HG03039 (cell line): ENCODE data around the gene TNFRSF14.

ENCODE experiments used
- ATAC-seq: cut with Tn5 transposase; IDR thresholded peaks from one replicate; pipeline ENCODE4 v1.9.1; 2021; ENCODE audit warnings: mild to moderate bottlenecking, moderate library complexity; ENCODE audit not compliant: unreplicated experiment

TNFRSF14 gene

DNA sequence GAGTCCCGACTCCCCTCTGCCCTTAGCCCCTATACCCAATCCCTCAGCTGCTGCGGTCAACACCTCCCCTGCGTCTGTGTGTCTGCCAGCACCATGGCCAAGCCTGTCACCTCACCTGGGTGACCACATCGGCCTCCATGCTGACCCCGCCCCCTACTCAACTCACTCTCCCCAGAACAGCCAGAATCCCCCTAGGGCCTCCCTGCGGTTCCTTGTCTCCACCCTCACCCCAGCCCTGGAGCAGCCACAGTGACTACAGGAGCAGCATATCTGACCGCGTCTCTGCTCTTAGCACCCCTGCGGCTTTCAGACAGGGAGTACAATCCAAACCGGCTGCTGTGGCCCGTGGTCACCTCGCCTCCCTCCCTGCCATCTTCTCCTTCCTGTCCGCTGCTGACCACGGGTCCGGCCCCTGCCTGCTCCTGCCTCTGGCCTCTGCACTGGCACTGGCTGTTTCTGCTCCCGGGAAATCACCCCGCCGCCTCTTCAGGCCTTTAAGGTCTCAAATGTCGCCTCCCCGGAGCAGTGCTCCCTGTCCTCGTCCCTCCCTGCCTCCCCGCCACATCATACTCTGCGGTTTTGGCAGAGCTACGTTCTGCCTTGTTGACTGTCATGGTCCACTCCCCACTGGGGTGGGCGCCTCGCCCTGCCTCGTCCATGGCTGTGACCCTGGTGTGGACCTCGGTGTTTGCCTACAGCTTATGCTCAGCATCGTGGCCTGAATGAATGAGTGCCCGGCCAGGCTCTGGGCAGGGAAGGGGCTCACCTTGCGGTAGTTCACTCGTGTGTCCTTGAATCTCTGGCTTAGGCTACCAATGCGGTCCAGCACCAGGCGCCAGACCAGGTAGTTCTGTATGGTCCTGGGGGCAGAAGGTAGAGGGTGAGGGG, 41.5 kb downstream of the TNFRSF14 start:
- no peak for ATAC-seq

DNA sequence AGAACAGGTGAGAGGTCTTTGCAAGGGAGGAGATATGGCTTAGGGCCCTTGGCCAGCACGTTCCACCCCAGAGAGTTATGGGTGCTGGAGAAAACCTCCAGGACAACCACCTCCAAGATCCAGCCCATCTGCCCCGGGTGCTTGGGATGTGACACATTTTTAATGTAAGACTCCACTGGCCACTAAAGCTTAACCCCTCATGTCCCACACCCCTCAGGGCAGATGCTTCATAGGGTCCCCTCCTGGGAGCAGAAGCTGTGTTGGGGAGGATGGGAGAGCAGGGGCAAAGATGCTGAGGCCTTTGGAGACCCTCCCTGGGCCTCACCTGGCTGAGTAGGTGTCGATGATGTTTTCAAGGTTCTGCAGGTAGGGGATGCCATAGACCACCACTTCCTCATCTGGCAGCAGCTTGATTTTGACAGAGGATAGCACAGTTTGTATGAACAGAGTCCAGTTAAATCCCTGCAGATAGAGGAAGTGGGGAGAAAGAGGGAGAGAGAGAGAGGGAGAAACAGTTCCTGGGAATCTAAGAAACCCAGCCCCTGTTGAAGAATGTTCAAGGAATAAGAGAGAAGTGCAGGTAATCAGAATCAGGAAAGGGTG, 42.3 kb downstream of the TNFRSF14 start:
- no peak for ATAC-seq

DNA sequence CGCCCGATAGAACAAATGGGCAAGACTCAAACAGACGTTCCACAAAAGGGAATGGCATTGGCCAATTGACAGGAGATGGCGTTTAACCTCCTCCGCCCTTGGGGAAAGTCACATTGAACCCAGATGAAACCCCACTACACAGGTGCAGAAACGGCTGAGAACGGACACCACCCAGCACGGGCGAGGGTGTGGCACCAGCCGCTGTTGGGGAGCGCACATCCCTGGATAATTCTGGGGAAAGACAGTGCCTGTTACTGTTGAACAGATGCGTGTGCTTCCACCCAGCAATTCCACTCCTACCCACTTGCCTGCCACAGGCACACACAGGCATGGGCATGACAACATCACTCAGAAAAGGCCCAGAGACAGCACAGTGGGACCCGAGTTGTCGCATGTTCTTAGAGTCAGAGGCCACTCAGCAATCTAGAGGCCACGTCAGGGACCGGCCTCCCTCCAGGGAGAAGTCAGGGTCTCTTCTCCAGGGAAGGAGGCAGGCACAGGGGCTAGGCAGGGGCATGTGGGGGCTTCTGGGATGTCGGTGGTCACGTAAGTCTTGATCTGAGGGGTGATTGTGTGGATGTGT, 45.6 kb downstream of the TNFRSF14 start:
- ATAC-seq, result no peak

DNA sequence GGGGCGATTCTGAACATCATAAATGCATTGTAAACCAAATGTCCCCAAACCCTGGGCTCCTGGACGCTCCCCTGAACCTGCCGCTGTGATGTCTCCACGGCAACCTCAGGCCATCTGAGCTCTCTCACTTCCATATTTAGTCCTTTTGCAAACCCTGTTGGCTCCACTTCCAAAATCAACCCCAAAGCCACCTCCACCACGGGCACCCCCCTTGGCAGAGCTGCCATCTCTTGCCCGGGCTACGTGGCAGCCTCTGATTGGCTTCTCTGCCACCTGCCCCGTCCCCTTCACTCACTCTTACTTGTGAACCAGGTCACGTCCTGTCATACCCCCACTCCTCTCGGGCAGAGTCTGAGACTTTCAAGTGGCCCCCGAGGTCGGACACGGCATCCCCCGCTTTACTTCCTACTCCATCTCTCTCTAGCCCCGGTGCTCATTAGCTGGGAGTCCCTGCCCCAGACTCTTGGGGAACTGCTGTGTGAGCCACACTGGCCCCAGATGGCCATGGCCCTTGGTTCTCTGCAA, 46.2 kb downstream of the TNFRSF14 start:
- ATAC-seq, result no peak

DNA sequence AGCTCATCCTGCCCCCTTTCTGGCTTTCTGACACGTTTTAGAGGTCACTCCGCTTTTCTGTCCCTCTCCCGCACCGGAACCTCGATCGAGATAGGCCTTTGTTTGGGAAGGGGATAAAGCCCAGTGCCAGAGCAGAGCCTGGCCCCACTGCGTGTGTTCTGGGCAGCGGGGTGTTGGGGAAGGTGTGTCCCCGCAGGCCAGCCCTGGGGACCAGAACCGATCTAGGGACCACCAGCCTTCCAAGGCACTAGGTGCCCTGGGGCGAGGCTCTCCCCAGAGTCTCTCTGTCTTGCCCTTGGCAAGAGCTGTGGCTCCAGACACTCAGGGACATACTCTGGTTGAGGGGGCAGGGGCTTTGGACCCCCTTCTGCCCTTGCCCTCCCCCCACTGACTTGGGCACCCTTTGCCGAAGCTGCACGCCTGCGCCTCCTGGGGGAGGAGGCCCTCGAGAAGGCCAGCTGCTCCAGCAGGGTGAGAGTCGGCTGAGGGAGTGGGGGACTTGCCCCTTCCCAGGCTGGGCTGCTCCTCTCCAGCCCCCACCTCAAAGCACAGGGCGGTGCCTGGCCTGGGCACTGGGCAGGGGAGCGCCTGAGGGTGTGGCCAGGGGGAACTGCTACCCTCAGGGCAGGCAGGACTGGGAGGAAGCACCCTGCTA, 46.8 kb downstream of the TNFRSF14 start:
- ATAC-seq, result no peak

DNA sequence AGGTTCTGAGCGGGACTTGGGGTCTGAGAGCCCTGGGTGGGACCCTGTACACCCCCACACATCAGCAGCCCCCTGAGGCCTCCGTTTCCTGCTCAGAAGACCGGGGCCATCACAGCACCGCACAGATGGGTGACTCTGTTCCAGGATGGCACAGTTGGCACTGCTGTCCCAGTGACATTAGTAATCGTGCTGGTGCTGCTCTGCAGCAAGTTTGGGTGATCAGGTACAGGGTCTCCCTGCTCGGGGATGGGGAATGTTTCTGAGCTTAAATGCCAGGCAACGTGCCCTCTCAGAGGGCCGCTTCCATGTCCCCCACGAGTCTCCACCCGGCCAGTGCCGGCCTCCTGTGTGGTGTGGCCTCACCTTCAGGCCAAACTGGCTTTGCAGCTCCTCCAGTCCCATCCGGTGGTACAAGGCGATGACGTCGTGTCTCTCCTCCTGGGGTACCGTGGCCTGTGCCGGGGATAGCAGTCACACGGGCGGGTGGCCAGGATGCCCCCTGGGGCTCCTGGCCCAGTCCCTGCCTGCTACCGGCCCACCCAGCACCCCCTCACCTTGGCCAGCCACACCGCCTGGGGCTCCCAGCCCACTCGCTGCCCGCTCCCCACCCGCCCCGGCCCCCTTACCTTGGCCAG, 47.5 kb downstream of the TNFRSF14 start:
- no peak for ATAC-seq

DNA sequence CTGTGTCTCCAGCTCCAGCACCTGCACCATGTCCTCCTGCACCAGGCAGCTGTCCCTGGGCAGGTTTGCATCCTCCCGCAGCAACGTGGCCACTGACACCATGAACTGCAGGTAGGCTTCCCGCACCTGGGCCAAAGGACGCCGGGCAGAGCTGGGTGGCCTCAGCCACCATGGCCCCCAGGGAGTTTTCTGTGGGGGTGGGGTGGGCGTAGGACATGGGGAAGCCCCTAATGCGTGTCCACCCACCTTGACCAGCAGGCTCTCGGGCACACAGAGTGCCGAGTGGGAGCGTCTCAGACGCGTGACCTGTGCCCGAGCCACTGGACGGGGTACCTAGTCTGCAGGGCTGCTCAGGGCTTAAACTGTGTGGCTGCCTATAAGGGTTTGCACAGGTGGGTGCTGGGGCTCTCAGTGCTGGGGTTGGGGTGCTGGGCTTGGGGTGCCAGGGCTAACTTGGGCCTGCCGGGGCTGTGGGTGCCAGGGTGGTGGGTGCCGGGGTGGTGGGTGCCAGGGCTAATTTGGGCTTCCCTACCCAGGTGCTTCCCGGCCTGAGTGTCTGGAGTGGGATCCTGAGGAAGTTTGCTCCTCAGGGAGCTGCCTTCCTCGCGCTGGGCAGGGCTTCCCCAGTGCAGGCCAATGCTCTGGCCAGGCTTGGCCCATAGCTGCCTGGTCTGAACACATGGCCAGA, 48.1 kb downstream of the TNFRSF14 start:
- ATAC-seq, result no peak

DNA sequence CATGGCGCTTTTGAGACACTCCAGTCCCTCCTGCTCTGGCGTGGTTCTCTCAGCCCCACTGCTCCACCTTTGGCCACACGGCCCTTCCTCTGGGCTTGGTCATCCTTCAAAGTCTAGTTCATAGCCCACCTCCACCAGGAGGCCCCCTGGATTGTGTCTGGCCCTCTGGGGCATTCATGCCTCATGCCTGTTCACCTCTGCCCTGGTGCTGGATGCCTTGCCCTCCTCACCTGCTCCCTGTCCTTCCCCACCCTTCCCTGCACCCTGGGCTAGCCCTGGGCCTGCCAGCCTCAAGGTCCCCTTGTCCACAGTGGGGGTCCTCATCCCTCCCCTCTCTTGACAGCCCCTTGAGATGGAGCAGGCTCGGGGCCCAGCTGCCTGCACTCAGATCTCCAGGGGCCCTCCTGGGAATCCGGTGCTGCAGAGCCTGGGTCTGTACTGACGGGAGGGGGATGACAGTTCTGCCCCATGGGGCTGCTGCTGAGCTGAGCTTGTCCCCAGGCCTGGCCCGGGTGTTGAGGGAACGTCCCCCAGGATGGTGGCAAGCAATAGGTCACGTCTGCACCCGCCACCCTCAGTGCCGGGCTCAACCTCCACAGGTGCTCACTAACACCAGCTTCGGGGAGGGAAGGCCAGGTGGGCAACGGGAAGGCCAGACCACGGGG, 48.8 kb downstream of the TNFRSF14 start:
- ATAC-seq, result no peak

DNA sequence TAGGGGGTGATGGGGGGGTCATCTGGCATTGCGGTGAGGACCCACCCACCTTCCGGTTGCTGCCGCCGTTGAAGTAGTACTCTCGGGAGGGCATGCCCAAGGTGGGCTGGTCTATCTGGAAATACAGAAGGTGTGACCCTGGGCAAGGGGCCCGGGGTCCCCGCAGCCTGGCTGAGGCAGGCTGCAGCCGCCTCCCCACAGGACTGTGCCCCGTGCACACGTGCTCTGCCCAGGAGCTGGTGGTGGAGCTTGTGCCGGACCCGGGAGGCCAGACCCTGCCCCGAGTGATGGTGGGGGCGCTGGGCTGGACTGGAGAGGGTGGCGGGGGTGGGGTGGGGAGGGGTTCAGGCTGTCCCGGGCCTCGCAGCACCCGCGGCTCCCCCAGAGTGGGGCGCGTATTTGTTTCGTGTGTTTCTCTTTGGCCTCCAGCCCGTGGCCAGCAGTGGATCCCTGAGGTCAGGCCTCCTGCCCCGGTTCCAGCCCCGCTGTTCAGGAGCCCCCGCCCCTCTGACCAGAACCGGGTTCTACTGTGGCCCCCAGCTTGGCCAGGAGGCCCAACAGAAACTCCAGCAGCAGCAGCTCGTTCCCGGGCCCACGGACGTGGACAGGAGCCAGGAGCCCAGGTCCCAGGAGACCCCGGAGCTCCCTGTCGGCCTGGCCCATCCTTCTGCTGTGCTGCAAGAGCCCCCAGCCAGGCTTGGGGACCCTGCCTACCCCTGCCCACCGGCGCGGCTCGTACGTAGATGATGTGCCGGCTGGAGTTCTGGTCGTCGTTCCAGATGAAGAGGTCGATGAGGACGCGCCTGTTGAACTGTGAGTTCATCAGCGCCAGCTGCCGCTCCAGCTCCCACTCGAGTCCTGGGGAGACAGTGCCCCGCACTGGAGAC, 49.6 kb downstream of the TNFRSF14 start:
- no peak for ATAC-seq

DNA sequence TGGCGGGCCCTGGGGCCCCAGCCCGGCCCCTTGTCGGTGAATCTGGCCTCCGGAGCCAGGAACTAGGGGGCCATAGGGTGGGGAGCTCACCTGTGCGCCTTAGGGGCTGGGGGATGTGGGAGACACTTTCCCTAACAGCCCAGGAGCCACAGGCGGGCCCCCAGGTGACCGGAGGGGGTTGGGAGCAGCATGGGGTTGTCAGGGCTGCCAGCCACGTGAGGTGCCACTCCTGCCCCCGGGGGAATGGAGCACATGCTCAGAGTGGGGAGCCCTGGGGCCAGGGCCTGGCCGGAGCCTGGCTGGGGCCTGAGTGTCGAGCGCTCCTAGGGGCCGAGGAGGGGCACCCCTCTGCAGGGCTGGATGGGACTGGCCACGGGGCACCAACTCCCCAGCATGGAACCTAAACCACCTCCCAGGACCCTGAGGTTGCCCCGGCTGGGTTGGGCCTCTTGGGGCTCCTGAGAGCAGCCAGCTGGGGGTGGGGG, 50.3 kb downstream of the TNFRSF14 start:
- no peak for ATAC-seq

DNA sequence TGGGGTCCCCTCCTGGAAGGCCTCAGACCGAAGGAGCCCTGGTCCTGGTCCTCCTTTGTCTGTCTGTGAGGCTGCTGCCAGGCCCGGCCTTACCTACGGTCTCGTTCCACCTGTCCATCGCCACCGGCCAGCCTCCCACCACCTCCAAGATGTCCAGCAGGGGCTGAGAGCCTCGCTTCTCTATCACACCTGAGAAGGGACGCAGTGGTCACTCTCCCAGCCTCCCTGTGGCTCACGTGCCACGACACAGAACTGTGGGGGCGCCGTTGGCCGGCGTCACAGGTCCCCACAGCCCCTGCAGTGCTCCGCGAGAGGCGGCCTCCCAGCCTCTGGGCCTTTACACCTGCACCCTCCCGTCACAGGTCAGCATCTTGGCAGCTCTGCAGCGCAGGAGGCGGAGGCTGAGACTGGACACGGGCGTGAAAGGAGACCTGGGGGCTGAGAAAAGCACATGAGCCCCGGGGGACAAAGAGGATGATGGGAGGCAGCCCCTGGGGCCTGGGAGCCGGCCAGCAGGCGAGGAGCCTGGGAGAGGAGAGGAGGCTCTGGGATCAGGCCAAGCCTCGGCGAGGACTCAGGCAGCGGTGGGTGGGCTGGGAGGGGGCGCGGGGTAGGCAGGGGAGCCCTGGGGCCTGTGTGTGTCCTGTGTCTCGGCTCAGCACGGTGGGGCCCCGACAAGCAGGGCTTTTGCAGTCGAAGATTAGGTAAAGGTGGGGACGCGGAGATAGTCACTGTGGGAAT, 50.9 kb downstream of the TNFRSF14 start:
- ATAC-seq, result no peak

DNA sequence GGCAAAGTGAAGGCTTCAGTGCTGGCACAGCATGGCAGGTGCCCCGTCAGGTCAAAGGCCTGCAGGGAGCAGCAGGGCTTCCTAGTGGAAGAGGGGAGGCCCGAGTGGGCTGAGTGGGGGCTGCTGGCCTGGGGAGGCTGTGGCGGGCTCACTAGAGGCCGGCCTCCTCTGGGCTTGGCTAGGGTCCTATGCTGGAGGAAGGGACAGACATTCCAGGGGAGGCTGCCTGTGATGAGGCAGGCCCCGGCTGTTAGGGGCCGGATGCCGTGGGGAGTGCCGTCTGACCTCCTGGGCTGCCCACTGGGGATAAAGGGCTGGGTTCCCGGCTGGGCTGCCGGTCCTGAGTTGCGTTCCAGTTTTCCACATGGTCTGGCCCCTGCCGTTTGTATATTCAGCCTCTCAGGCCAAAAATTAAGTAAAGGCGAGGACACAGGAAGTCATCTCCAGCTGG, 51.5 kb downstream of the TNFRSF14 start:
- ATAC-seq, result no peak

DNA sequence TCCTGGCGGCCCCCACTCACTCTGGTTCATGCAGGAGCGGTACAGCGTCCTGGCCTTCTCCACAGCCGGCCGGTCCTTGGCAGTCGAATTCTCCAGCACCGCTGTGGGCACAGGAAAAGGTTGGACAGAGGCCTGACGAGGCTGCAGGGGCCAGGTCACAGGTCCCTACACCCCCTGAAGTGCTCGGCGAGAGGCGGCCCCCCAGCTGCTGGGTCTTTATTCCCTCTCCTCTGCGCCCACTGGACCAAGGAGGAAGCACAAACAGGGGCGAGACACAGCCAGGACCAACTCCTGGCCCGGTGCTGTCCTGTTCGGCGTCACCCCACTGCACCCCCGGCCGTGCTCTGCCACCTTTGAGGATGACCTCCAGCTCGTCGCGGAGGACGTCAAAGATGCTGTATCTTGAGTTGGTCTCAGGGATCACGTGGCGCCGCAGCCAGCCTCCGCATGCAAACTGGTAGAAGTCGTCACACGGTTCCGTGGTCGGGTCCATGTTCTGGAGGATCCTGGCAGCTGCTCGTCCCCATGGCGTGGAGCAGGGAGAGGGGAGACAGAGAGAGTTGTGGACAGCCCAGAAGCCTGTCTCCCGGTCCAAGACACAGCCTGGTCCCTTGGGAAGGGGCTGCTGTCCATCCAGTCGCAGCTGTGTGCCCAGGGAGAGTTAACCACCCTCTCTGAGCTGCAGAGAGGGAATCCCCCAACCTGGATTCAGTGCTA, 53.3 kb downstream of the TNFRSF14 start:
- ATAC-seq, result no peak

DNA sequence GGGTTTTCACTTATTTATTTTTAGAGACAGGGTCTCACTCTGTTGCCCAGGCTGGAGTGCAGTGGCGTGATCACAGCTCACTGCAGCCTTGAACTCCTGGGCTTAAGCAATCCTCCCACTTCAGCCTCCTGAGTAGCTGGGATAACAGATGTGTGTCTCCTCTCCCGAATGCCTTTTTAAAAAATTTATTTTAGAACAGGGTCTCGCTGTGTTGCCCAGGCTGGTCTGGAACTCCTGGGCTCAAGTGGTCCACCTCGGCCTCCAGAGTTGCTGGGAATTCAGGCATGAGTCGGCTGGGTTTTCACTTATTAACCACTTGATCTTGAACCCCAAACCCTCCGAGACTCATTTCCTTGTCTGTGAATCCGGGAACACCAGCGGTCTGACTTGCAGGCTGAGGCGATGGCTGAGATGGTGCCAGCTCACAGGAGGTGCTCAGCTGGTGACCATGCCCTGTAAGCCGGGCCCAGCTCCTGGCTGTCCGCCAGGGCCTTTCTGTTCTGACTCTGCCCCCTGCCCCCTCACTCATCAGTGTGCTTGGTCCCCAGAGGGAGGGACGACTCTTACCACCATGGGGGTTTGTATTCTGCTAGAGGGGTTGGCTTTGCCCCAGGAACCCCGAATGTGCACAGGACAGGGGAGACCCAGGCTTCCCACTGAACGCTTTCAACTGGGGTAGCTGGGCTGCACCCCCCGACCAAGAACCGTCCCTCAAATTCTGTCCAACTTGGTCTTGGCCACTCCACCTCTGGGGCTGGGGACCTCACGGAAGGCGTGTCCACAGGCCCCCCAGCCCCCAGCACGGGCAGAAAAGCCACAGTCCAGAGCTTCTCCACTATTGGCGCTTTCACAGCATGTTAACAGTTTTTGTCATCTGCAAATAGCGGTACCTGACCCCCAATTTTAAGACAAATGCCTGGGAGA, 54.1 kb downstream of the TNFRSF14 start:
- no peak for ATAC-seq

DNA sequence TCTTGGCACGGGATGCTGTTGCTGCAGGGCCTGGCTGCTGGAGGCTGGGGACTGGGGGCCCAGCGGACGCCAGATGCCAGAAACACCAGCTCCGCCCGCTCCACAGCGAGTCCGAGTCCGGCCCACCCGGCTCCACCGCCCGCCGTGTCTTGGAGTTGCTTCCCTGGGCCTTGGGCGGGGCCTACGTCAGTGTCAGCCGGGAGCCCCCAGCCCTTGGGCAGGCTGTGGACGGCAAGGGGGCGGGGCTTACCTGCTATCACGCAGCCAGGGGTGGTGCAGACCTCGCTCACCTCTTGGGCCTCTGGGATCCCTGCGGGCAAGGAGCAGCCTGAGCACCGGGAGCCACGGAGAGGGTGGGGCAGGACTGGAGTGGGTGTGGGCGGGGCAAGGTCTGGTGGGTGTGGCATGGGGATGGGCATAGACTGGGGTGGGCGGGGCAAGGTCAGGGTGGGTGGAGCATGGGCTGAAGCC, 54.9 kb downstream of the TNFRSF14 start:
- no peak for ATAC-seq
